ENCODE measurements around the gene STARD8.

Gene STARD8

GRCh38 chrX:68720851-68721250 lies 73.4 kb downstream of the STARD8 start:
- no peak for TF ChIP-seq CTCF (IDR thresholded peaks at IDR 0.05)
- no peak overlapping the region for H3K4me3 ChIP-seq (ENCODE audit: low read depth in 1 of 2, low read length in 1 of 2)
- peaks cover 91% of the 10 kb centered on the region for H3K36me3 ChIP-seq
- H3K27ac ChIP-seq: no peak overlapping the region
- H3K27me3 ChIP-seq: no peaks in the 10 kb centered on the region
- no peaks in the 10 kb centered on the region for H3K4me1 ChIP-seq (ENCODE audit: control insufficient read depth in 1 of 2, insufficient read depth in 1 of 2, low read depth in 1 of 2, low read length in 1 of 2)
- no peaks in the 10 kb centered on the region for H3K9me3 ChIP-seq

- Histone ChIP-seq H3K36me3 (peaks cover 92% of the 10 kb centered on the region), H3K27me3 (no peaks in the 10 kb centered on the region), H3K9me3 (no peaks in the 10 kb centered on the region), H3K4me1 (ENCODE audit: control insufficient read depth in 1 of 2, insufficient read depth in 1 of 2, low read depth in 1 of 2, low read length in 1 of 2) (no peaks in the 10 kb centered on the region), H3K4me3 (ENCODE audit: low read depth in 1 of 2, low read length in 1 of 2) (no peak overlapping the region), H3K27ac (no peak overlapping the region)
- no peak for TF ChIP-seq CTCF (IDR thresholded peaks at IDR 0.05)
These were observed 74.1 kb downstream of the STARD8 start for GRCh38 chrX:68721546-68721945.

- H3K9me3 ChIP-seq: no peaks in the 10 kb centered on the region
- H3K27me3 ChIP-seq: no peaks in the 10 kb centered on the region
- peaks cover 88% of the 10 kb centered on the region for H3K36me3 ChIP-seq
- no peaks in the 10 kb centered on the region for H3K4me1 ChIP-seq (ENCODE audit: control insufficient read depth in 1 of 2, insufficient read depth in 1 of 2, low read depth in 1 of 2, low read length in 1 of 2)
- H3K4me3 ChIP-seq (ENCODE audit: low read depth in 1 of 2, low read length in 1 of 2): no peak overlapping the region
- TF ChIP-seq CTCF (IDR thresholded peaks at IDR 0.05): no peak
- H3K27ac ChIP-seq: no peak overlapping the region
These were observed 74.8 kb downstream of the STARD8 start for GRCh38 chrX:68721991-68722860.

GRCh38 chrX:68723491-68724155 lies 76.2 kb downstream of the STARD8 start:
- H3K4me3 ChIP-seq (ENCODE audit: low read depth in 1 of 2, low read length in 1 of 2): no peak overlapping the region
- no peaks in the 10 kb centered on the region for H3K9me3 ChIP-seq
- no peaks in the 10 kb centered on the region for H3K27me3 ChIP-seq
- H3K4me1 ChIP-seq (ENCODE audit: control insufficient read depth in 1 of 2, insufficient read depth in 1 of 2, low read depth in 1 of 2, low read length in 1 of 2): no peaks in the 10 kb centered on the region
- TF ChIP-seq CTCF (IDR thresholded peaks at IDR 0.05): no peak
- H3K27ac ChIP-seq: no peak overlapping the region
- H3K36me3 ChIP-seq: peaks cover 74% of the 10 kb centered on the region

GRCh38 chrX:68724531-68725020 lies 77.1 kb downstream of the STARD8 start:
- Histone ChIP-seq H3K27me3 (no peaks in the 10 kb centered on the region), H3K9me3 (no peaks in the 10 kb centered on the region), H3K4me3 (ENCODE audit: low read depth in 1 of 2, low read length in 1 of 2) (no peak overlapping the region), H3K27ac (no peak overlapping the region), H3K4me1 (ENCODE audit: control insufficient read depth in 1 of 2, insufficient read depth in 1 of 2, low read depth in 1 of 2, low read length in 1 of 2) (no peaks in the 10 kb centered on the region), H3K36me3 (peaks cover 67% of the 10 kb centered on the region)
- TF ChIP-seq CTCF (IDR thresholded peaks at IDR 0.05): no peak

All from neutrophil (primary cell).